Activated naive CD4-positive, alpha-beta T cell treated with anti-CD3 and anti-CD28 coated beads for 36 hours (primary cell): Measurements from ENCODE around the gene ATAD3B. TPM values are rescaled to one million over a fixed set of nuclear protein-coding genes. Genes with fewer than 3 reads are reported as not detected.

Experiments
- CTCF ChIA-PET: fragments of 350-600 bp; sonication (Branson Sonifier 250); formaldehyde crosslinking; loops from one replicate; lab custom pipeline; 2021; ENCODE audit warnings: antibody characterized with exemption; lab: Charles Lee
- DNase-seq: peaks from one replicate; pipeline ENCODE4 v3.0.0-alpha.2; 2020
- H3K27ac Mint-ChIP-seq: one replicate; pipeline ENCODE4 v1.8.0; 2021; ENCODE audit warnings: mild to moderate bottlenecking, mixed read lengths
- H3K27me3 Mint-ChIP-seq: one replicate; pipeline ENCODE4 v1.8.0; 2021; ENCODE audit warnings: low read depth, mixed read lengths
- H3K36me3 Mint-ChIP-seq: one replicate; pipeline ENCODE4 v1.8.0; 2021; ENCODE audit warnings: low read depth, mixed read lengths
- H3K4me1 Mint-ChIP-seq: one replicate; pipeline ENCODE4 v1.8.0; 2021; ENCODE audit warnings: low read depth, mixed read lengths
- H3K4me3 Mint-ChIP-seq: one replicate; pipeline ENCODE4 v1.8.0; 2021; ENCODE audit warnings: mild to moderate bottlenecking, moderate library complexity, mixed read lengths
- H3K9me3 Mint-ChIP-seq: one replicate; pipeline ENCODE4 v1.8.0; 2021; ENCODE audit warnings: mixed read lengths
- intact Hi-C: fragments of 100-400 bp; cut with micrococcal nuclease; formaldehyde crosslinking; loops from one replicate; pipeline ENCODE4 v1.15.1; 2023
- total RNA-seq, 2 experiments: library from RNA; stranded (reverse); gene quantifications; one replicate each; pipeline ENCODE4 v1.2.3, GENCODE V29; 2021

The ATAD3B gene
- total RNA-seq, 2 experiments from 2014 or later: 32.7 to 38.7 TPM

DNA sequence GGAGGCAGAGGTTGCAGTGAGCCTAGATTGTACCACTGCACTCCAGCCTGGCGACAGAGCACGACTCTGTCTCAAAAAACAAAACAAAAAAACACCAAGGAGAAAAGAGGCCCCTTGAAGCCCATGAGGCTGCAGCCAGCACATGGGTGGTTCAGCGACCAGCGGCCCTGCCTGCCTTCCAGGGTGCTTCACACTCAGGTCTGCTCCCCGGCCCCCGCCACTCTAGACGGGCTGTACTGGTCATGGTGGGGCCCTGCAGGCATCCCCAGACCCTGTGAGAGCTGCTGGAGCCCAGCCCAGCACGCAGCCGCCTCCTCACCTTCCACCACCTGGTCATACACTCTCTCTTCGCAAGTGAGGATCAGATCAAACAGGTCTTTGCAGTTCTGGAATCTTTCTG, 73.0 kb downstream of the ATAD3B start:
- Mint-ChIP-seq H3K27me3 (no peaks in the 10 kb centered on the region), H3K4me1 (peaks cover 3% of the 10 kb centered on the region), H3K27ac (no peak overlapping the region), H3K4me3 (no peak overlapping the region), H3K9me3 (no peaks in the 10 kb centered on the region), H3K36me3 (peaks cover 1% of the 10 kb centered on the region)
- intact Hi-C loops: no loop called here
- no peak for DNase-seq
- CTCF ChIA-PET: no interaction called here

Other genes starting within 250 kb of the ATAD3B start
- gene SDF4, start 239.8 kb upstream of the ATAD3B start, total RNA-seq: 10 to 100 TPM; 74.7 to 79.5 TPM
- gene B3GALT6, start 239.5 kb upstream of the ATAD3B start, total RNA-seq: 1 to 10 TPM; 8.7 to 9.9 TPM
- gene C1QTNF12, start 225.0 kb upstream of the ATAD3B start, total RNA-seq: 1 to 10 TPM; 6.0 to 7.8 TPM
- gene UBE2J2, start 197.9 kb upstream of the ATAD3B start, total RNA-seq: 10 to 100 TPM; 48.5 to 49.7 TPM
- gene SCNN1D, start 191.3 kb upstream of the ATAD3B start, total RNA-seq: 1 to 10 TPM; 5.6 to 7.6 TPM
- gene ACAP3, start 163.8 kb upstream of the ATAD3B start, total RNA-seq: 10 to 100 TPM; 24.1 to 25.3 TPM
- gene PUSL1, start 163.2 kb upstream of the ATAD3B start, total RNA-seq: 10 to 100 TPM; 17.0 to 17.6 TPM
- gene INTS11, start 147.1 kb upstream of the ATAD3B start, total RNA-seq: 100 to 1,000 TPM; 117 to 118 TPM
- gene CPTP, start 147.0 kb upstream of the ATAD3B start, total RNA-seq: 1 to 10 TPM; 5.6 to 5.7 TPM
- under 1 TPM; 0.10 to 0.14 TPM for gene TAS1R3, start 140.5 kb upstream of the ATAD3B start, total RNA-seq
- gene DVL1, start 122.3 kb upstream of the ATAD3B start, total RNA-seq: 10 to 100 TPM; 33.4 to 35.0 TPM
- gene MXRA8, start 113.2 kb upstream of the ATAD3B start, total RNA-seq: under 1 TPM; 0.54 to 0.57 TPM
- 100 to 1,000 TPM; 108 TPM for gene AURKAIP1, start 96.6 kb upstream of the ATAD3B start, total RNA-seq
- gene CCNL2, start 72.4 kb upstream of the ATAD3B start, total RNA-seq: 100 to 1,000 TPM in 1 of 2 experiments, 10 to 100 TPM in 1; 97.7 to 108 TPM
- 100 to 1,000 TPM; 103 to 107 TPM for gene MRPL20, start 64.5 kb upstream of the ATAD3B start, total RNA-seq
- gene ANKRD65, start 50.5 kb upstream of the ATAD3B start, total RNA-seq: not detected
- under 1 TPM; 0.72 to 0.74 TPM for gene VWA1, start 36.1 kb upstream of the ATAD3B start, total RNA-seq
- under 1 TPM; 0.42 to 0.57 TPM for gene ATAD3C, start 22.1 kb upstream of the ATAD3B start, total RNA-seq
- 10 to 100 TPM; 39.4 to 41.0 TPM for gene ATAD3A, start 40.4 kb downstream of the ATAD3B start, total RNA-seq
- not detected for gene TMEM240, start 68.9 kb downstream of the ATAD3B start, total RNA-seq
- gene SSU72, start 103.1 kb downstream of the ATAD3B start, total RNA-seq: 10 to 100 TPM; 91.6 to 95.9 TPM
- 1 to 10 TPM in 1 of 2 experiments, under 1 TPM in 1; 0.94 to 1.2 TPM for gene FNDC10, start 128.4 kb downstream of the ATAD3B start, total RNA-seq
- gene MIB2, start 143.7 kb downstream of the ATAD3B start, total RNA-seq: 10 to 100 TPM; 27.6 to 31.7 TPM
- under 1 TPM; 0.64 to 0.99 TPM for gene MMP23B, start 160.4 kb downstream of the ATAD3B start, total RNA-seq
- 10 to 100 TPM; 33.7 to 34.4 TPM for gene CDK11B, start 187.2 kb downstream of the ATAD3B start, total RNA-seq
- gene SLC35E2B, start 221.0 kb downstream of the ATAD3B start, total RNA-seq: 10 to 100 TPM; 21.9 to 25.6 TPM